ENCODE measurements around the gene TXNRD2.

The TXNRD2 gene

DNA sequence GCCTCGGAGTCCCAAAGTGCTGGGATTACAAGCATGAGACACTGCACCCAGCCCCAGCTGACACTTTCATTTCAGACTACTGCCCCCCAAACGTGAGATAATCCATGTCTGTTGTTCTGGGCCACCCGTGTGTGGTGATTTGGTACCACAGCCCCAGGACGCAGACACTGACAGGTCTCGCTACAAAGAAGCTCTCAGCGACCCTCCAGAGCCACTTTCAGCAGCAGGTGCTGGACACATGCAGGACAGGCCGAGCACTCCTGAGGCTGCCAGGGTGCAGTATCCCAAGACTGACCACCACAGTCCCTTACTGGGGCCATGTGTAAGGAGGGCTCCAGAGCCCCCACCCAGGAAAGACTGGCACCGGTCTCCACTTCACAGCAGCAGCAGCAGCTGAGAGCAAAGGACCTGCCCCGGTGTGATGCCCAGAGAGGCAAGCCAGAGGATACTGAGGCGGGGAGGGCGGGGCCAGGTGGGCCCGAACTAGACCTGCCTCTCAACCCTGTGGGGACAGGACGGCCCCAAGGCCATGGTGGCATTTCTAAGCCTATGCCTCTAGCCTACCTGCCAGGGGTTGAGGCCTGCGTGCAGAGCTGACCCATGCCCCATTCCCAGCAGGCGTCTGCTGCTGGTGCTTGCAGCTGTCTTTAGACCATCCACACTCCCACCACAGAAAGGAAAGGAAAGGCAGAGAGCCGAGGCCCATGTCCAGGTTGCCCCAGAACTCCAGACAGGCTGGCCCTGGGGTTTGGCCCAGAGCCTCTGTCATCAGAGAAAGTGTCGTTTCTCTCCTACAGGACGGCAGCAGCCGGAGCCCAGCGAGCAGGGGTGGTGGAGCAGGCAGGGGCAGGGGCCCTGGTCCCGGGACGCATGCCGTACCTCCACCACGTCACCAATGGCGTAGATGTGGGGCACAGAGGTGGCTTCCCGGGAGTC, 58.9 kb downstream of the TXNRD2 start:
- TF ChIP-seq SUZ12 (IDR thresholded peaks at IDR 0.05; ENCODE audit: extremely low read depth, insufficient read depth, insufficient read length) (no peak), ZNF274 (IDR thresholded peaks at IDR 0.05; ENCODE audit: low read depth, low read length) (no peak), YY1 (IDR thresholded peaks at IDR 0.05; ENCODE audit: insufficient read depth, insufficient read length) (no peak)
- peaks cover 26% of the 10 kb centered on the region for H3K36me3 ChIP-seq (ENCODE audit: insufficient read depth, insufficient read length, low read length)
- no peak for DNase-seq (ENCODE audit: low read depth, low spot score)
- no peaks in the 10 kb centered on the region for H3K9me3 ChIP-seq (ENCODE audit: insufficient read depth, low read length)
- H3K27me3 ChIP-seq (ENCODE audit: insufficient read depth, insufficient read length): no peaks in the 10 kb centered on the region
- H3K9ac ChIP-seq (ENCODE audit: insufficient read length, low read depth): peak overlapping the region; percentile 50
- no peak overlapping the region for H3K4me3 ChIP-seq (ENCODE audit: insufficient read length, low read depth)
- peaks cover 39% of the 10 kb centered on the region for H3K4me1 ChIP-seq (ENCODE audit: insufficient read depth, insufficient read length)

DNA sequence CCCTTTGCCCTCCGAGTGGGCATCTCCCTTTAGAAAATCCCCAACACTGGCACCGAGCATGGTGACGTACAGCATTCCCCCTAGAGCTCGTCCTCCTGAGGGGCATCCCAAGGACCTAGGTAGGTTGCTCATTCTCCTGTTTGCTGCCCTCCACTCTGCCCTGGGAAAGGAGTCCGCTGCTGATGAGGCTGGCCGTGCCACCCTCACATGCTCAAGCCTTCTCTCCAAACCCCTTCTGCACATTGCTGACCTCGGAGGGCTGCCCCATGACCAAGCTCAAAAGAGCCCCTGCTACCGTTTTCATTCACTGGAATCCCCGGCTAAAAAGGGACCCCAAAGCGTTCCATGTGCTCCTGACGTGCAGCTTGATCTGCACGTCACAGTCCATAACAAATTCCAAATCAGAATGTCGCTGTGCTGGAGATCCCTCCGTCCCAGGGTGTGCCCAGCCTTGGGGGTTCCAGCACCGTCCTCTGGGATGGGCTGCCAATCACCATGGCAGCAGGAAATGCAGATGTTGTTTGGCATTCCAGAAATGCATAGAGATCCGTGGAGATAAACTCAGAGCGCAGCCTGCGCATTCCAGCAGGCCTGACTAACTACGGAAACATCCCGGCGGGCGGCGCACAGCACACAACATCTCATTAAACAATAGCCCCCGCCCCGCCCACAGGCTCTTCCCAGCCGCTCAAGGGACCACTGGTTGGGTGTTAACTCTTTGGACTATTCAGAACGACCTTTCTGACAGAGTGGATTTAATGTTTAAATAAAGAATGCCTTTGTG, 60.6 kb downstream of the TXNRD2 start:
- Histone ChIP-seq H3K36me3 (ENCODE audit: insufficient read depth, insufficient read length, low read length) (peaks cover 35% of the 10 kb centered on the region), H3K4me1 (ENCODE audit: insufficient read depth, insufficient read length) (peaks cover 37% of the 10 kb centered on the region), H3K9me3 (ENCODE audit: insufficient read depth, low read length) (no peaks in the 10 kb centered on the region), H3K4me3 (ENCODE audit: insufficient read length, low read depth) (peak overlapping the region; percentile 30), H3K9ac (ENCODE audit: insufficient read length, low read depth) (peak overlapping the region; percentile 74), H3K27me3 (ENCODE audit: insufficient read depth, insufficient read length) (no peaks in the 10 kb centered on the region)
- no peak for TF ChIP-seq ZNF274 (IDR thresholded peaks at IDR 0.05; ENCODE audit: low read depth, low read length)
- no peak for TF ChIP-seq SUZ12 (IDR thresholded peaks at IDR 0.05; ENCODE audit: extremely low read depth, insufficient read depth, insufficient read length)
- no peak for TF ChIP-seq YY1 (IDR thresholded peaks at IDR 0.05; ENCODE audit: insufficient read depth, insufficient read length)
- DNase-seq (ENCODE audit: low read depth, low spot score): peak; percentile 94

DNA sequence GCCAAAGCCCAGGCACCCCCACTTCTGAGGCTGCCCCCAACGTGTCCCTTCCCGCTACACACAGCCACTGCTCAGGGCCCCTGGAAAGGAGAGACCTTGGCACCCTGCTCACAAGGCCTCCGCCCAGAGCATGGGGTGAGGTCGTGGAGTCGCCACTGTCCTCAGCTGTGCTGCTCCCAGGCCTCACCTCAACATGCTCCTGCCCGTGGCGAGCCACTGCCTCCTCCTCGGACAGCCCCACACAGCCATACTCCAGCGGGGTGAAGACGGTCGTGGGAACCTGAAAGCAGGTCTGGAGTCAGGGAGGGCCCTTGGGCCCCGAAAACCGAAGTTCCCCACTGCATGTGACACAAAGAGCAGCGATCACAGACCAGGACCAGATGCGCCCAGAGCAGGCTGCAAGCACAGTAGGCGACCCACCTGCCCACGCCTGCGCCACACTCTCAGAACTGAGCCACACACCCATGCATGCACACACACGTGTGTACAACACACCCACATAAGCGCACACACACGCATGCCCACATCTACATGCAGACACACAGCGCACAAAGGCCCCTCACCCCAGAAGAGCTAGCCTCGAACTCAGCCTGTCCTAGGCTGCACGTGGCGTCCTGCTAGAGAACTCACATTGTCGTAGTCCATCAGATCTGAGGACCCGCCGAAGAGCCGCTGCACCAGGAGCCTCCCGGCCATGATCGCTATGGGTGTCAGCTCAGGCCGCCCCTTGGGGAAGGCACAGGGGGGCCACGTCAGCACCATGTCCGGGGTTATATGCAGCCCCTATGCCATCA, 61.4 kb downstream of the TXNRD2 start:
- H3K36me3 ChIP-seq (ENCODE audit: insufficient read depth, insufficient read length, low read length): peaks cover 35% of the 10 kb centered on the region
- peaks cover 37% of the 10 kb centered on the region for H3K4me1 ChIP-seq (ENCODE audit: insufficient read depth, insufficient read length)
- TF ChIP-seq ZNF274 (IDR thresholded peaks at IDR 0.05; ENCODE audit: low read depth, low read length): no peak
- no peak for TF ChIP-seq SUZ12 (IDR thresholded peaks at IDR 0.05; ENCODE audit: extremely low read depth, insufficient read depth, insufficient read length)
- TF ChIP-seq YY1 (IDR thresholded peaks at IDR 0.05; ENCODE audit: insufficient read depth, insufficient read length): no peak
- H3K9me3 ChIP-seq (ENCODE audit: insufficient read depth, low read length): no peaks in the 10 kb centered on the region
- DNase-seq (ENCODE audit: low read depth, low spot score): no peak
- H3K27me3 ChIP-seq (ENCODE audit: insufficient read depth, insufficient read length): no peaks in the 10 kb centered on the region
- peak overlapping the region; percentile 30 for H3K4me3 ChIP-seq (ENCODE audit: insufficient read length, low read depth)
- peak overlapping the region; percentile 69 for H3K9ac ChIP-seq (ENCODE audit: insufficient read length, low read depth)

- H3K9me3 ChIP-seq (ENCODE audit: insufficient read depth, low read length): no peaks in the 10 kb centered on the region
- H3K27me3 ChIP-seq (ENCODE audit: insufficient read depth, insufficient read length): no peaks in the 10 kb centered on the region
- TF ChIP-seq SUZ12 (IDR thresholded peaks at IDR 0.05; ENCODE audit: extremely low read depth, insufficient read depth, insufficient read length) (no peak), YY1 (IDR thresholded peaks at IDR 0.05; ENCODE audit: insufficient read depth, insufficient read length) (no peak), ZNF274 (IDR thresholded peaks at IDR 0.05; ENCODE audit: low read depth, low read length) (no peak)
- no peak for DNase-seq (ENCODE audit: low read depth, low spot score)
- H3K4me3 ChIP-seq (ENCODE audit: insufficient read length, low read depth): peak overlapping the region; percentile 12
- peak overlapping the region; percentile 69 for H3K9ac ChIP-seq (ENCODE audit: insufficient read length, low read depth)
- peaks cover 37% of the 10 kb centered on the region for H3K4me1 ChIP-seq (ENCODE audit: insufficient read depth, insufficient read length)
- peaks cover 39% of the 10 kb centered on the region for H3K36me3 ChIP-seq (ENCODE audit: insufficient read depth, insufficient read length, low read length)
Observed at GRCh38 chr22:19879643-19879991, 62.0 kb downstream of the TXNRD2 start.

GRCh38 chr22:19879246-19879570, 62.4 kb downstream of the TXNRD2 start:
- no peaks in the 10 kb centered on the region for H3K27me3 ChIP-seq (ENCODE audit: insufficient read depth, insufficient read length)
- H3K4me1 ChIP-seq (ENCODE audit: insufficient read depth, insufficient read length): peaks cover 37% of the 10 kb centered on the region
- H3K9ac ChIP-seq (ENCODE audit: insufficient read length, low read depth): peak overlapping the region; percentile 32
- H3K36me3 ChIP-seq (ENCODE audit: insufficient read depth, insufficient read length, low read length): peaks cover 42% of the 10 kb centered on the region
- no peak for TF ChIP-seq SUZ12 (IDR thresholded peaks at IDR 0.05; ENCODE audit: extremely low read depth, insufficient read depth, insufficient read length)
- no peak for TF ChIP-seq ZNF274 (IDR thresholded peaks at IDR 0.05; ENCODE audit: low read depth, low read length)
- TF ChIP-seq YY1 (IDR thresholded peaks at IDR 0.05; ENCODE audit: insufficient read depth, insufficient read length): no peak
- H3K4me3 ChIP-seq (ENCODE audit: insufficient read length, low read depth): no peak overlapping the region
- no peak for DNase-seq (ENCODE audit: low read depth, low spot score)
- no peaks in the 10 kb centered on the region for H3K9me3 ChIP-seq (ENCODE audit: insufficient read depth, low read length)

DNA sequence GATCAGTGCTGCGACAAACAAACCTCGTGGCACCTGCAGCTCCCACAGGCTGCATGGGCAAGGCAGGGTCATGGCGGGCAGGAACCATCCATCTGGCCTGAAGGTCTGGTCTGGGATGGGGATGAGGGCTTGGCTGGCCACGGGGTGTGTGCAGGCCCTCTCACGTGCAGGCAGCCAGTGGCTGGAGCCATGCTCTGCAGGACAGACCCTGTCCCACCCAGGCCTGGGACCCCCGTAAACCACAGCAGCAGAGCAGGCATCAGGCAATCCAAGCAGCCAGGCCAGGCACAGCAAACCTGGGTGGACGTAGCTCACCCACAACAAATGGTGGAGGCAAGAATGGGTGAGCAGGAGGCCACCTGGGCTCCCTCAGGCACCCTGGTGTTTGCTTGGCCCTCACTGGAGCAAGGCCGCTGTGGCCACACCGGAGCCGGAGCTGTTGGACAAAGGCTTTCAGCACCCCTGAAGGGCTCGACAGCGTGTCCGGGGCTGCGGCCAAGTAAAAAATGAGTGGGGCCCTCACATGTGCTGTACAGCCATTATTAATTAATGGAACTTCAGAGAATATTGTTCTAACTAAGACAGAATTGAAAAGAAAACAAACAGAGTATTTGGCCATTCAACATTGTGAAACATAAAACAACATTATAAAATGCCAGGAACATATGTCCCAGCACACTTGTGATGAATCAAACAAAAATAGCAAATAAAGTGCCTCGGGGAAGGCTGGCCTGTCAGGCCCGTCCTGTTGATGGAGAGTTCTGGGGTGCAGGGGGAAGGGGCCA, 63.0 kb downstream of the TXNRD2 start:
- Histone ChIP-seq H3K9ac (ENCODE audit: insufficient read length, low read depth) (peak overlapping the region; percentile 32), H3K36me3 (ENCODE audit: insufficient read depth, insufficient read length, low read length) (peaks cover 47% of the 10 kb centered on the region), H3K4me3 (ENCODE audit: insufficient read length, low read depth) (no peak overlapping the region), H3K27me3 (ENCODE audit: insufficient read depth, insufficient read length) (no peaks in the 10 kb centered on the region), H3K4me1 (ENCODE audit: insufficient read depth, insufficient read length) (peaks cover 38% of the 10 kb centered on the region), H3K9me3 (ENCODE audit: insufficient read depth, low read length) (no peaks in the 10 kb centered on the region)
- no peak for DNase-seq (ENCODE audit: low read depth, low spot score)
- TF ChIP-seq ZNF274 (IDR thresholded peaks at IDR 0.05; ENCODE audit: low read depth, low read length) (no peak), YY1 (IDR thresholded peaks at IDR 0.05; ENCODE audit: insufficient read depth, insufficient read length) (no peak), SUZ12 (IDR thresholded peaks at IDR 0.05; ENCODE audit: extremely low read depth, insufficient read depth, insufficient read length) (no peak)

Measured in NT2/D1 (cell line).